GM12874 (cell line): Measurements from ENCODE around the gene ITGB1BP1.

Source experiments
- CTCF ChIP-seq: IDR thresholded peaks from 2 replicates; pipeline ENCODE4 v1.5.1; 2011; ENCODE audit warnings: low read depth, mild to moderate bottlenecking, control low read depth, low read length, moderate library complexity; ENCODE audit not compliant: insufficient read depth

Gene ITGB1BP1

GRCh38 chr2:9441556-9441955 lies 18.2 kb upstream of the ITGB1BP1 start:
- no peak for TF ChIP-seq CTCF

- no peak for TF ChIP-seq CTCF
Measured at GRCh38 chr2:9440058-9440727, 16.9 kb upstream of the ITGB1BP1 start.

GRCh38 chr2:9439536-9439935 lies 16.2 kb upstream of the ITGB1BP1 start:
- no peak for TF ChIP-seq CTCF

GRCh38 chr2:9434489-9434888 lies 11.2 kb upstream of the ITGB1BP1 start:
- TF ChIP-seq CTCF, result no peak

- no peak for TF ChIP-seq CTCF
Measured at GRCh38 chr2:9430316-9431293, 7.3 kb upstream of the ITGB1BP1 start.

GRCh38 chr2:9428965-9429577 lies 5.7 kb upstream of the ITGB1BP1 start:
- TF ChIP-seq CTCF, result no peak

GRCh38 chr2:9424447-9425164 lies 1.3 kb upstream of the ITGB1BP1 start:
- TF ChIP-seq CTCF, result no peak
